Inferior parietal cortex (tissue), 1 donor: Measurements from ENCODE around the gene NT5C3B.

Experiments
- DNase-seq: peaks from one replicate; pipeline ENCODE4 v3.0.0-alpha.2; 2016; ENCODE audit errors: extremely low spot score

The NT5C3B gene

DNA sequence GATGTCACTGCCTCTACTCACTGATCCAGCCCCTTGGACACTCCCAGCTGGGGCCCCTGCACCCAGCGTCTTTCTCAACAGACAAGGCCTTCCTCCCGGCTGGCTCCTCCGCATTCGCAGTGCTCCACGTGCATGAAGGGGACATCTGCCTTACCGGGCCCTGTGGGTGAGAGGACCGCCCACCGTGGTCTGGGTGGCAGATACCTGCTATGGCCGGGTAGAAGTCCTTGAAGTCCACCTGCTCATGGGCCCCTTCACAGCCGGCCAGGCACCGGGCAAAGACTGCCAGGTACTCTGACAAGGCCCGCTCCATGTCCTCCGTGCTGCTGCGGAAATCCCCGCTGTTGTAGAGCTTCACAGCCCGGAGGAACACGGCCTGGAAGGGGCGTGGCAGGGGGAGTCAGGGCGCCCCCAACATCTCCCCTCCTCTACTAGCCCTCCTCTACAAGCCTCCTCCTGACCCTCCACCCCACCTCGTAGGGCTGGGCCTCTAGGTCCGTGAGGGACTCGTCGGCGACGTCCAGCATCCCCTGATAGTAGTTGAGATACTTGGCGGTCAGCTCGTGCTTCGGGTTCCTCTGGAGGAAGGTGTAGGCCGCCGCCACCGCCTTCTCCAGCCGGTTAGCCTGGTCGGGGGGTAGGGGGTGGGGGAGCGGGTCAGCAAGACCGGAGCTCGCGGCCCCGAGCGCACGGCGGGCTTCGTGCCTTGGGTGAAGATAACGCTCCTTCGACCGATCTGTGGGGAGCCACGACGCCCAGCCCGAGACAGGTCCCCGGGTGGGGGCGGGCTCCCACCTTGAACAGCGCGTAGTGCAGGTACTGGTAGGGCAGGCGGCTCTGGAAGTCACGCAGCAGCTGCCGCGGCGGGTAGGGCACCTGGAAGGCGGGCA lies 25.1 kb downstream of the NT5C3B start:
- no peak for DNase-seq

GRCh38 chr17:41806685-41807445 lies 29.2 kb downstream of the NT5C3B start:
- no peak for DNase-seq

DNA sequence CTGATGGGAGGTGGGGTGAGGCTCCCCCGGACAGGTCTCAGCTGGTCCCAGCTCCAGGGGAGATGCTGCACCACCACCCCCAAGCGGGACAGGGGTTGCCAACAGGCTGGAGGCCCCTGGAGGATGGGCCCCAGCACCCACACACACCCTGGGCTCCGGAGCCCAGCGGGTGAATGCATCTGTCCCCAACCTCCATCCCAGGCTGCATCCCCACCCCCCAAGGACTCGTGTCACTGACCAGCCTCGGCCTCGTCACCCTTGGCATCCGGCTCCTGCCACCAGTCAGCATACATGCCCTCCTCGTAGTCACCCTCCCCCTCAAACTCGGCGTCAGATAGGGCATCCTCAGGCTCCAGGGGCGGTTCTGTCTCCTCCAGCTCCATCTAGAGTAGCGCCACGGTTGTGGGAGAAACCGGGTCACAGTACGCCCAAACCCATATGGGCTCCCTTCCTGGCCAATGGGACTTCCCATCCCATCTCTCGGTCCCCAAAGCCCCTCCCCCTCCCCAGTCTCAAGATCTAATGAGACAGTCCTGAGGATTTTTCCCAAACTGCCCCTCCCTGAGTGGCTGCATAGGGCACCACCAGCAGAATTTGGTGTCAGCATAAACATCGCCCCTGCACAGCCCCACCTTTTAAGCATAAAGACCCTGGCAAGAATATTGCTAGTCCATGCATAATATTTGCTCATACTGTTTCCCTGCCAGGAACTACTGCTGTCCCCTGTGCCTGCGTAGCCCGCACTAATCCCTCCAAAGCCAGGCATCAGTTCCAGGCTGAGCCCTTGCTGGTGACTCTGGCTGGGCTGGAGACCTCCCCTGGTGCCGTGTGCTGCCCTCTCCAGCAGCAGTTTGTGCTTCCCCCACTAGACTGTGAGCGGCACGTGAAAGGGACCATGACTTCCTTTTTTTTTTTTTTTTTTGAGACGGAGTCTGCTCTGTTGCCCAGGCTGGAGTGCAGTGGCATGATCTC lies 32.7 kb downstream of the NT5C3B start:
- no peak for DNase-seq

DNA sequence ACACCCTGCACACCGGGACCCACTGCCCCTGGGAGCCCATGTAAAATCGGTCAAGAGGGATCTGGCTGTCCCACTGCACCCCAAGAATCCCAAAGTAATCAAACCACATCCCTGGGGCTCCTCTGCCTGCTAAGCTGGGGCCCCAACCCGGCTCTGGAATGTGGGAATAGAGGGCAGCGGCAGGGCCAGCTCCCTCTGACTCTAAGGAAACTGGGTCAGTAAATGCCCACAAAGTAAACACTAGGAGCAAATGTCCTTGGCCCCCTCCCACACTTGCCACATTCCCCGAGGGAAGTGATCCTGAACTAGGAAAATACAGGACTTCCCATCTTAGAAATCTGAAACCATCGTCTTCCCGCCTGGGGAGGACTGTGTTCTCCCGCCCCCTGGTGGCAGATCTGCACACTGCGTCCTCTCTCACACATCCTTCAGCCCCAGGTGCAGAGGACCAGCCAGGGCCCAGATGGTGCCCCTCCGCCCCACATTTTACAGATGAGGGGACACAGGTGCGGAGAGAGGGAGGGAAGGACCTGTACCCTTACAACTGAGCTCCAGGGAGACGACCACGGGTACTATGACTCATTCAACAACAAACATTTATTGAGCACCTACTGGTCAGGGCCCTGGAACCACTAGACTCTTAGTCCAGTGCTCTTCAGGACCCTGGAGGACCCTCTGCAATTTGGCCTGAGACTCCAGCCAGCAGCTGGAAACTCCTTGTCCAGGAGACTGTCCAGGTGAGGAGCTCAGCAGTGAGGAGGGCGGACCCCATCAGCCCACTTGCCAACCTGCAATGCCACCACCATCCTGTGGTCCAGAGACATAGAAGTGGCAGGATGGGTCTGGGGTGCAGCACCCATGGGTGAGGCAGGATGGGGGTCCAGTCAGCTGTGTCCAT lies 34.4 kb downstream of the NT5C3B start:
- DNase-seq: peak; percentile 87

DNA sequence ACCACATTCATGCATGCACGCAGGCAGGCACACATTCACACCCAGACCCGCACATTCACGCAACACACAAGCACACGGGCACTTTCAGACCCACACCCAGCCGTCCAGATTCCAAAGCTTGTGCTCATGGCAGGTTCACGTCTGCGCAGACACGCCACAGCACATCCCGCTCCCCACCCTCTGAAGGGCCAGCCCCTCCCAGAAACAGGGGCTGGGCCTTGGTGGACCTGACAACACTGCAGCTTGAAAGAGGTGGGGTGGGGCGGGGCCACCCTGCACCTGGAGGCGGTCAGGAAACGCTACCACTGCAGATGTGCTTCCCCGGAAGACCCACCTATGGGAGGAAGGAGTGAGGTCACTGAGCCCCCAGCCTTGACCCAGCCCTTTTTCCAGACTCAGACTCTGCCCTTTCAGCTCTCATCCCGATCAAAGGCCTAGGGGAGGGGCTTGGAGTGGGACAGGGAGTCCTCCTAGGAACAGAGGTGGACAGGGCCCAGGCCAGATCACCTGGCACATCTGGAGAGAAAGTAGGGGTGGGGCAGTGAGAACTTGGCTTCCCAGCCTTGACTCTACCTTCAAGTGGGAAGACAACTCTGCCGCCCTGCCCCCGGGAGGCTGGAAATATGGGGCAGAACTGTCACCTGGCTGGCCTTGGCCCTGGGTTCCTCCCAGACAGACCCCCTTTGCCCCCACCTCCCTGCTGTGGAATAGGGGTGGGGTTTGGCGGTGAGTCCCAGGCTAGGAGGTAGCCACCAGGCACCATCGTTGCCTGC lies 35.2 kb downstream of the NT5C3B start:
- no peak for DNase-seq

DNA sequence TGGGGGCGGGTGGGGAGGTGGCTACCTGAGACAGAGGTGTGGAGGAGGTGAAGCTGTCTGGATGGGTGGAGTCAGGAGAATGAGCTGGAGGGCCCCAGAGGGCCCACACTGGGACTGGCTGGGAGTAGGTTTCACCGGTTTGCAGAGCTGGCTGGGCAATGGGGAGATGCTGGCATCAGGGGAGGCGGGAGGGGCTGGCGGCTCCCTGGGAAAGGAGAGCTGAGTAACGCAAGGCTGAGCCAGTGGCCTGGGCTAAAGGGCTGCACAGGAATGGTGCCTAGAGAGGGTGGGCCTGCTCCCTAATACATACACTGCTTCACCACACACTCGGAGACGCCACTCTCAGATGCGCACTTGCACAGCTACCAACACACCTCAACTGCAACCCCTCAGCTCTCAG lies 36.7 kb downstream of the NT5C3B start:
- no peak for DNase-seq

GRCh38 chr17:41797377-41797776 lies 38.7 kb downstream of the NT5C3B start:
- no peak for DNase-seq

DNA sequence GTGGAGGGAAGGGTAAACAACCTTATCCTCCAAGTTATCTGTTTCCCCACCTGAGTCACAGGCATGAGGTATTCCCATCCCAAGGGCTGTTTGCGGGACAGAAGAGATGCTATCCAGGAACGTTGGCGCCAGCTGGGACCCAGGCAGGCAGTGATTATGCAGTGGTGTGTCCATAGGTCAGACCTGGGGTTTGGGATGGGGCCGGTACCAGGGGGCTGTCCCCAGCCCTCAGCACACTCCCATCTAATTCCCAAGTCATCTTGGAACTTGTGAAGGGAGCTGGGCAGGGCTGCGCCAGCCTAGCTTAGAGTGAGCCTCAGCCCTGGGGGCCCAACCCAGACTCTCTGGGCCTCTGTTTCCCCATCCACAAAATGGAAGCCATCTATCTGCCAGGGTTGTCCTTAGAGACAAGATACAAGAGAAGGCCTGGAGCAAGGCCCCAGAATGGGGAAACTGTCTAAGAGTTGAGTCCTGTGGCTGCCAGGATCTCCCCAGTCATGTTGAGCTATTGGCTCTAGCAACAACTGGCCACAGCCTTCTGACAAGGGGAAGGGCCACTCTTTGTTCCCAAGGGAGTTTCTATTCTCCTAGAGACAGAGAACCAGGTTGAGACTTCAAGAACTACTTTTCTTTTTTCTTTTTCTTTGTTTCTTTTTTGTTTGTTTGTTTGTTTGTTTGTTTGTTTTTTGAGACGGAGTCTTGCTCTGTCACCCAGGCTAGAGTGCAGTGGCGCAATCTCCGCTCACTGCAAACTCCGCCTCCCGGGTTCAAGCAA lies 39.7 kb downstream of the NT5C3B start:
- DNase-seq: no peak

- no peak for DNase-seq
These were observed 41.5 kb downstream of the NT5C3B start for GRCh38 chr17:41794540-41794975.

GRCh38 chr17:41793784-41794539 lies 42.1 kb downstream of the NT5C3B start:
- DNase-seq: no peak

GRCh38 chr17:41792845-41793783 lies 42.9 kb downstream of the NT5C3B start:
- no peak for DNase-seq

DNA sequence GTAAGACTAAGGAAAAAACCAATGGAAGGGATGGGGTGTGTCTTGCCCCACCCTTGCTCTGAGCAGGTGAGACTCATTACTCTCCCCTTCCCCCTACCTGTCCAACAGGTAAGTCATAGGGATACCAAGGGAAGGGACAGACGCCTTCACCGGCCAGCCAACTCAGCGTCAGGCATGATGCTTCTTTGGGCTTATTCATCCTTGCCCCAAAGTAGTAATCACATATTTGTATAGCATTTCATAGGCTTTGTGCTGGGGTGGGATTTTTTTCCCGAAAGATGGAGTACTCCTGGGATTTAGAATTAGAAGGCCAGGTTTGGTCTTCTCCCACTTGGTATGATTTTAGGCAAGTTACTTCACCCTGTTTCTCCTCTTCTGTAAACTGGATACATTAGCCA lies 49.0 kb downstream of the NT5C3B start:
- DNase-seq: no peak

GRCh38 chr17:41786227-41787020 lies 49.6 kb downstream of the NT5C3B start, which contains the start of gene JUP:
Gene JUP (minus strand): TSS chr17:41786711. CDS start chr17:41771854, 14,857 bp downstream.
- DNase-seq: peak; percentile 99

DNA sequence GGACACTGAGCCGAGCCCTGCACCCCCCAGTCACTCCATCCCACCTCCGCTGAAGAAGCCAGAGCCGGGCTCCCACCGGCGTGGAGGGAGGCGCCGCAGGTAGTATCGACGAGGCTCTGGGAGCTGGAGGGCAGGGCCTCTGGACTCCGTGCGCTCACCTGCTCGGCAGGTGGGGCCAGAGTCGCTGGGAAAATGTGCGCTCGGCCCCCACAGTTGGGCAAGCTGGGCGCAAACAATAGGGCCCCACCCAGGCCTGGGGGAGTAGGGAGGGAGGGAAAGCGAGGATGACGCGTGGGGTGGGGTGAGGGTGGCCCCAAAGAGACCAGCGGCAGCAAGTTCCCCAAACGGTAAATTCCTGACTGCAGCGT lies 50.2 kb downstream of the NT5C3B start:
- no peak for DNase-seq

GRCh38 chr17:41785091-41785858 lies 50.8 kb downstream of the NT5C3B start:
- no peak for DNase-seq
